Mesenchymal stem cell (in vitro differentiated cells and primary cell): ENCODE data around the gene TNNI3K.

ENCODE experiments used
- DNase-seq: peaks from one replicate; pipeline ENCODE4 v3.0.0-alpha.2; 2013
- H2AFZ ChIP-seq: one replicate; pipeline ENCODE4 v1.6.1; 2013; ENCODE audit warnings: low read depth, mild to moderate bottlenecking, control low read depth, inconsistent platforms, low read length, moderate library complexity
- H2AK5ac ChIP-seq: 2 replicates; pipeline ENCODE4 v1.6.1; 2013; ENCODE audit warnings: low read length, moderate library complexity, mild to moderate bottlenecking, inconsistent platforms; ENCODE audit not compliant: severe bottlenecking
- H2BK120ac ChIP-seq: one replicate; pipeline ENCODE4 v1.6.1; 2013; ENCODE audit warnings: low read depth, mild to moderate bottlenecking, inconsistent platforms, low read length, moderate library complexity
- H2BK12ac ChIP-seq, 2 experiments: one replicate each; pipeline ENCODE4 v1.6.1; 2013; ENCODE audit warnings: inconsistent platforms in 2 of 2, low read length in 2 of 2, mild to moderate bottlenecking in 2 of 2, moderate library complexity in 2 of 2, control low read depth in 1 of 2
- H2BK15ac ChIP-seq: one replicate; pipeline ENCODE4 v1.6.1; 2013; ENCODE audit warnings: mild to moderate bottlenecking, low read depth, inconsistent platforms; ENCODE audit not compliant: poor library complexity, severe bottlenecking
- H2BK5ac ChIP-seq: 2 replicates; pipeline ENCODE4 v1.6.1; 2013; ENCODE audit warnings: low read depth, mild to moderate bottlenecking, low read length, control low read depth, inconsistent platforms; ENCODE audit not compliant: poor library complexity, severe bottlenecking
- H3K14ac ChIP-seq, 2 experiments: one replicate each; pipeline ENCODE4 v1.6.1; 2013; ENCODE audit warnings: inconsistent platforms in 2 of 2, low read length in 2 of 2, control low read depth in 1 of 2, mild to moderate bottlenecking in 1 of 2, moderate library complexity in 1 of 2
- H3K18ac ChIP-seq, 2 experiments: one replicate each; pipeline ENCODE4 v1.6.1; 2013; ENCODE audit warnings: inconsistent platforms in 2 of 2, low read length in 2 of 2, control low read depth in 1 of 2, low read depth in 1 of 2, mild to moderate bottlenecking in 1 of 2
- H3K23ac ChIP-seq, 2 experiments: one replicate each; pipeline ENCODE4 v1.6.1; 2013; ENCODE audit warnings: inconsistent platforms in 2 of 2, low read length in 2 of 2, mild to moderate bottlenecking in 2 of 2, moderate library complexity in 2 of 2, control low read depth in 1 of 2
- H3K27ac ChIP-seq: 2 replicates; pipeline ENCODE4 v1.5.1; 2013; ENCODE audit warnings: mild to moderate bottlenecking, moderate library complexity, low read length, control low read depth, inconsistent platforms; ENCODE audit not compliant: poor library complexity, severe bottlenecking
- H3K27me3 ChIP-seq, 2 experiments: 2 replicates each; pipeline versions ENCODE4 v1.6.1 to v1.7.0; 2013; ENCODE audit warnings: low read length in 2 of 2, mild to moderate bottlenecking in 2 of 2, moderate library complexity in 2 of 2, control low read depth in 1 of 2, inconsistent platforms in 1 of 2; ENCODE audit not compliant: control insufficient read depth in 1 of 2, insufficient read depth in 1 of 2
- H3K36me3 ChIP-seq, 2 experiments: 2 replicates each; pipeline versions ENCODE4 v1.6.1 to v1.7.0; 2013; ENCODE audit warnings: low read length in 2 of 2, control low read depth in 1 of 2, inconsistent platforms in 1 of 2, low read depth in 1 of 2, mild to moderate bottlenecking in 1 of 2; ENCODE audit not compliant: insufficient read depth in 2 of 2, control insufficient read depth in 1 of 2
- H3K4ac ChIP-seq, 2 experiments: one replicate each; pipeline ENCODE4 v1.6.1; 2013; ENCODE audit warnings: inconsistent platforms in 2 of 2, low read length in 2 of 2, mild to moderate bottlenecking in 2 of 2, moderate library complexity in 2 of 2, control low read depth in 1 of 2, low read depth in 1 of 2
- H3K4me1 ChIP-seq: 2 replicates; pipeline ENCODE4 v1.6.1; 2013; ENCODE audit warnings: low read depth, low read length, control low read depth; ENCODE audit not compliant: control insufficient read depth, insufficient read depth
- H3K4me2 ChIP-seq: 2 replicates; pipeline ENCODE4 v1.6.1; 2013; ENCODE audit warnings: low read length, mild to moderate bottlenecking, inconsistent platforms; ENCODE audit not compliant: poor library complexity, severe bottlenecking
- H3K4me3 ChIP-seq, 2 experiments: 2 replicates each; pipeline versions ENCODE4 v1.5.1 to v1.7.0; 2013; ENCODE audit warnings: low read length in 2 of 2, mild to moderate bottlenecking in 2 of 2, control low read depth in 1 of 2, low read depth in 1 of 2; ENCODE audit not compliant: insufficient read depth in 1 of 2
- H3K79me1 ChIP-seq: replicated peaks from 2 replicates; pipeline ENCODE4 v1.6.1; 2013; ENCODE audit warnings: mild to moderate bottlenecking, control low read depth, low read length, inconsistent platforms; ENCODE audit not compliant: poor library complexity, severe bottlenecking
- H3K9ac ChIP-seq: 2 replicates; pipeline ENCODE4 v1.7.0; 2013; ENCODE audit warnings: mild to moderate bottlenecking, low read length, moderate library complexity
- H3K9me3 ChIP-seq: 2 replicates; pipeline ENCODE4 v1.7.0; 2013; ENCODE audit warnings: mild to moderate bottlenecking, low read length; ENCODE audit not compliant: control insufficient read depth
- H4K8ac ChIP-seq: one replicate; pipeline ENCODE4 v1.6.1; 2013; ENCODE audit warnings: inconsistent platforms, mild to moderate bottlenecking, low read length, moderate library complexity
- H4K91ac ChIP-seq: one replicate; pipeline ENCODE4 v1.6.1; 2013; ENCODE audit warnings: mild to moderate bottlenecking, low read length, inconsistent platforms
- WGBS: methylation state at CpG from one replicate; pipeline ENCODE4 v1.1.7; 2013; ENCODE audit warnings: mixed read lengths; 5-methylcytosine and 5-hydroxymethylcytosine counted together

Gene TNNI3K

DNA sequence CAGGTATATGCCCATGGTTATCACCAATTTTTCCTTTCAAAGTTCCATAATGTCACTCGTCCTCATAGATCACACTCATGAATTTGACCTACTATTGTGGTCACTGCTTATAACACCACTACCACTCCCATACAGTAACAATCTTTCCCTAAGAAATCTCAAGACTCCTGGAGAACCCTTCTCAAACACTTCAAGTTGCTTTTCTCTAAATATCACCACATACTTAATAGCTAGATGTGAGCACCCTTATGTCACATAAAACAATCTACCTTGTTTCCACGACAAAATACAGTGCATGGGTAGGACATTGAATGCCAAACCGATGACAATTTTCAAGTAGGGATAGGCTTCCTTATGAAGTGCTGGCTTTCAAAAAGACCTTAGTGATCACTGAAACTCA, 172.7 kb downstream of the TNNI3K start:
- no peak overlapping the region for H3K27ac ChIP-seq
- H2BK120ac ChIP-seq, result no peak overlapping the region
- no peak overlapping the region for H3K18ac ChIP-seq
- H3K79me1 ChIP-seq, result no peaks in the 10 kb centered on the region
- no peaks in the 10 kb centered on the region for H3K27me3 ChIP-seq
- no peak overlapping the region for H2AK5ac ChIP-seq
- no peak overlapping the region for H3K9ac ChIP-seq
- H4K91ac ChIP-seq, result no peak overlapping the region
- H3K4me1 ChIP-seq, result no peaks in the 10 kb centered on the region
- 79% methylated on average over 3 of the region's 3 CpGs for WGBS
- H3K23ac ChIP-seq, result no peak overlapping the region
- H3K14ac ChIP-seq, result no peak overlapping the region
- H2BK5ac ChIP-seq, result no peak overlapping the region
- no peak overlapping the region for H3K4me2 ChIP-seq
- H4K8ac ChIP-seq, result no peak overlapping the region
- H3K4me3 ChIP-seq, result no peak overlapping the region
- no peak overlapping the region for H3K4ac ChIP-seq
- H2AFZ ChIP-seq, result no peak overlapping the region
- no peak for DNase-seq
- no peaks in the 10 kb centered on the region for H3K36me3 ChIP-seq
- H2BK15ac ChIP-seq, result no peak overlapping the region
- no peaks in the 10 kb centered on the region for H3K9me3 ChIP-seq
- H2BK12ac ChIP-seq, result no peak overlapping the region

DNA sequence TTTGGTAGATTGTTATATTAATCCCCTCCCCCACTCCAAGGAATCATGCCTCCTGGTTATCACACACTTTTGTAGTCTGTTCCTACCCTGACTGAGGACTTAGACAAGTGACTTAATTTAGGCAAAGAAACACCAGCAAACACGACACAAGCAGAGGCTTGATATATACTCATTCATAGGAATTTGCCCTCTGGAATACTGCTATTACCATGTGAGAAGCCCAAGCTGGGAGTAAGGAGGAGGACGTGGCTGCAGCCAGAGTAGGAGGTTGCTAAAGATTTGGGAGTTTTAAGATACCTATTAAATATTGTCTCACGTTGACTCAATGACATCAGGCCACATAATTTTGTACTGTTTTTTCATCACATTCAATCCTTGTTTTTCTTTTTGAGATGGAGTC, 177.1 kb downstream of the TNNI3K start:
- H3K4ac ChIP-seq, result no peak overlapping the region
- H3K27me3 ChIP-seq, result no peaks in the 10 kb centered on the region
- H3K4me3 ChIP-seq, result no peak overlapping the region
- no peak overlapping the region for H4K8ac ChIP-seq
- H3K14ac ChIP-seq, result no peak overlapping the region
- H2BK12ac ChIP-seq, result no peak overlapping the region
- H3K4me1 ChIP-seq, result no peaks in the 10 kb centered on the region
- no peak overlapping the region for H2BK120ac ChIP-seq
- no peak overlapping the region for H3K9ac ChIP-seq
- WGBS, result 45% methylated on average over 2 of the region's 3 CpGs
- H2AFZ ChIP-seq, result no peak overlapping the region
- no peak overlapping the region for H3K27ac ChIP-seq
- H2AK5ac ChIP-seq, result no peak overlapping the region
- H3K18ac ChIP-seq, result no peak overlapping the region
- H3K36me3 ChIP-seq, result no peaks in the 10 kb centered on the region
- no peak overlapping the region for H4K91ac ChIP-seq
- no peak for DNase-seq
- no peak overlapping the region for H3K23ac ChIP-seq
- no peaks in the 10 kb centered on the region for H3K79me1 ChIP-seq
- no peak overlapping the region for H2BK5ac ChIP-seq
- H3K4me2 ChIP-seq, result no peak overlapping the region
- no peaks in the 10 kb centered on the region for H3K9me3 ChIP-seq
- H2BK15ac ChIP-seq, result no peak overlapping the region

DNA sequence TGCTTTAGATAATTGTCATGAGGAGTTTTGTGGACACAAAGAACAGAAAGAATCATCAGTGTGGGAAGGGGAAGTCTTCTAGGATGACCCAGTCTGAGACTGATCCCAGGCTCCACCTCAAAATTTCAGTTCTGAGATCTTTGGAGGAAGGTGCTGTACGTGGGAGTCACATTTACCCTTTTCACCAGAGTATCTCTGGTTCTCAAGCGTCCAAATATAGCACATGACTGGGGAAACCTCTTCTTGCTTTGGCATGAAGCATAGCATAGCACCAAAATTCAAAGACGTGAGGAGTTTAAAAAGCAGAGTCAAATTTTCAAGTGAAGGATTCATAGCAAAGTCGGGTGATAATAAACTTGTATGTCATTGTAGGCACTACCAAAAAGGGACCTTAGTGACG, 180.7 kb downstream of the TNNI3K start:
- H2BK5ac ChIP-seq, result no peak overlapping the region
- no peak overlapping the region for H3K4me2 ChIP-seq
- H3K79me1 ChIP-seq, result no peaks in the 10 kb centered on the region
- no peaks in the 10 kb centered on the region for H3K4me1 ChIP-seq
- no peak overlapping the region for H2AFZ ChIP-seq
- H2BK15ac ChIP-seq, result no peak overlapping the region
- H3K14ac ChIP-seq, result no peak overlapping the region
- H3K4me3 ChIP-seq, result no peak overlapping the region
- 64% methylated on average over 5 of the region's 5 CpGs for WGBS
- H3K9me3 ChIP-seq, result no peaks in the 10 kb centered on the region
- no peak overlapping the region for H2AK5ac ChIP-seq
- H3K23ac ChIP-seq, result no peak overlapping the region
- no peak overlapping the region for H4K8ac ChIP-seq
- no peak overlapping the region for H2BK12ac ChIP-seq
- no peaks in the 10 kb centered on the region for H3K36me3 ChIP-seq
- no peaks in the 10 kb centered on the region for H3K27me3 ChIP-seq
- no peak overlapping the region for H2BK120ac ChIP-seq
- no peak for DNase-seq
- no peak overlapping the region for H3K9ac ChIP-seq
- H3K27ac ChIP-seq, result no peak overlapping the region
- no peak overlapping the region for H4K91ac ChIP-seq
- H3K18ac ChIP-seq, result no peak overlapping the region
- H3K4ac ChIP-seq, result no peak overlapping the region

- Histone ChIP-seq H3K27me3 (no peaks in the 10 kb centered on the region), H2BK120ac (no peak overlapping the region), H4K8ac (no peak overlapping the region), H3K4ac (no peak overlapping the region), H3K9me3 (no peaks in the 10 kb centered on the region), H2AFZ (no peak overlapping the region), H3K27ac (no peak overlapping the region), H2BK5ac (no peak overlapping the region), H2AK5ac (no peak overlapping the region), H3K79me1 (no peaks in the 10 kb centered on the region), H3K14ac (no peak overlapping the region), H2BK12ac (no peak overlapping the region), H3K4me1 (no peaks in the 10 kb centered on the region), H3K18ac (no peak overlapping the region), H2BK15ac (no peak overlapping the region), H3K36me3 (no peaks in the 10 kb centered on the region), H3K23ac (no peak overlapping the region), H3K4me3 (no peak overlapping the region), H3K9ac (no peak overlapping the region), H3K4me2 (no peak overlapping the region), H4K91ac (no peak overlapping the region)
- DNase-seq, result no peak
These were observed 184.4 kb downstream of the TNNI3K start for GRCh38 chr1:74419611-74420010.
